Small intestine (tissue), 7 donors: ENCODE data around the gene ARHGAP4. TPM values are rescaled to one million over a fixed set of nuclear protein-coding genes. Genes with fewer than 3 reads are reported as not detected.

ENCODE experiments used
- DNase-seq, 2 donors: peaks; one replicate each; pipeline versions ENCODE4 v3.0.0 to v3.0.0-alpha.2; 2013
- FAIRE-seq: peaks from 2 replicates; lab custom pipeline; 2012; peaks lifted over from hg19 to GRCh38; lab: Jason Lieb, UNC
- H3K27ac ChIP-seq, 3 donors: one replicate each; pipeline ENCODE4 v1.5.1; 2013; ENCODE audit warnings: low read length in 2 of 3, mild to moderate bottlenecking in 2 of 3, control low read depth in 1 of 3, inconsistent platforms in 1 of 3, low read depth in 1 of 3, moderate library complexity in 1 of 3
- H3K27me3 ChIP-seq, 3 donors: one replicate each; pipeline ENCODE4 v1.6.1; 2013; ENCODE audit warnings: low read length in 3 of 3, inconsistent platforms in 1 of 3; ENCODE audit not compliant: control insufficient read depth in 3 of 3, insufficient read depth in 3 of 3
- H3K36me3 ChIP-seq, 3 donors: one replicate each; pipeline ENCODE4 v1.6.1; 2013; ENCODE audit warnings: low read length in 3 of 3, inconsistent platforms in 1 of 3, low read depth in 1 of 3, mild to moderate bottlenecking in 1 of 3, moderate library complexity in 1 of 3; ENCODE audit not compliant: control insufficient read depth in 3 of 3, insufficient read depth in 2 of 3
- H3K4me1 ChIP-seq, 3 donors: one replicate each; pipeline ENCODE4 v1.6.1; 2013; ENCODE audit warnings: low read length in 2 of 3, inconsistent platforms in 1 of 3, low read depth in 1 of 3, mild to moderate bottlenecking in 1 of 3, moderate library complexity in 1 of 3; ENCODE audit not compliant: control insufficient read depth in 3 of 3, insufficient read depth in 2 of 3
- H3K4me3 ChIP-seq, 3 donors: one replicate each; pipeline ENCODE4 v1.5.1; 2013; ENCODE audit warnings: low read length in 3 of 3, control low read depth in 1 of 3, inconsistent platforms in 1 of 3, low read depth in 1 of 3, mild to moderate bottlenecking in 1 of 3, moderate library complexity in 1 of 3
- H3K9me3 ChIP-seq, 2 donors: one replicate each; pipeline ENCODE4 v1.6.1; 2013; ENCODE audit warnings: low read depth in 1 of 2, low read length in 1 of 2; ENCODE audit not compliant: control insufficient read depth in 2 of 2, insufficient read depth in 1 of 2
- WGBS, 3 donors: extraction: QIAGEN DNeasy Blood & Tissue Kit; methylation state at CpG; one replicate each; pipeline ENCODE4 v1.1.7; 2013; 5-methylcytosine and 5-hydroxymethylcytosine counted together
- polyA plus RNA-seq, 4 donors: library from polyadenylated mRNA; stranded (reverse) in 3 of 4; unstranded in 1 of 4; fragments of 200-250 nt in 3 of 4; fragments of 120-200 nt in 1 of 4; gene quantifications; one replicate each; pipeline versions ENCODE4 v1.2.1 to v1.2.3, GENCODE V29; 2013
- donor health status: healthy with polysubstance abuse.
- donor health status: control.
- donor health status: control.
- donor health status: Bipolar disorder and iron deficiency.
- donor health status: healthy.

The ARHGAP4 gene
- polyA plus RNA-seq, 4 donors, result 29.8 to 63.0 (median 49.0) TPM

- no peak overlapping the region for H3K27ac ChIP-seq
These were observed 54.6 kb downstream of the ARHGAP4 start for GRCh38 chrX:153871451-153871850.

GRCh38 chrX:153870791-153871360 lies 55.2 kb downstream of the ARHGAP4 start:
- 45 to 66% (median 58%) methylated on average over 21 of the region's 21 CpGs for WGBS, 3 donors
- Histone ChIP-seq H3K4me3 (no peak overlapping the region), H3K36me3 (no peaks in the 10 kb centered on the region), H3K27ac (no peak overlapping the region), H3K27me3 (peaks cover 0 to 4% (median 0%) of the 10 kb centered on the region in 3 donors), H3K4me1 (no peaks in the 10 kb centered on the region), H3K9me3 (no peaks in the 10 kb centered on the region)
- FAIRE-seq (no peak), DNase-seq (no peak)

More at GRCh38 chrX:153871451-153871850, 54.6 kb downstream of the ARHGAP4 start:
- H3K4me1 ChIP-seq, result no peaks in the 10 kb centered on the region
- no peak for FAIRE-seq
- H3K4me3 ChIP-seq, result no peak overlapping the region
- no peaks in the 10 kb centered on the region for H3K9me3 ChIP-seq
- no peak for DNase-seq
- peaks cover 0 to 4% (median 0%) of the 10 kb centered on the region in 3 donors for H3K27me3 ChIP-seq
- no peaks in the 10 kb centered on the region for H3K36me3 ChIP-seq
- 18 to 20% (median 19%) methylated on average over 6 of the region's 6 CpGs for WGBS, 3 donors

GRCh38 chrX:153870288-153870690 lies 55.8 kb downstream of the ARHGAP4 start:
- H3K27me3 ChIP-seq, result peaks cover 0 to 4% (median 0%) of the 10 kb centered on the region in 3 donors
- DNase-seq (no peak), FAIRE-seq (no peak)
- H3K4me3 ChIP-seq, result no peak overlapping the region
- no peaks in the 10 kb centered on the region for H3K36me3 ChIP-seq
- 42 to 76% (median 74%) methylated on average over 6 to 11 of the region's 11 CpGs for WGBS, 3 donors
- H3K4me1 ChIP-seq, result no peaks in the 10 kb centered on the region
- no peaks in the 10 kb centered on the region for H3K9me3 ChIP-seq
- no peak overlapping the region for H3K27ac ChIP-seq

GRCh38 chrX:153869473-153870287 lies 56.4 kb downstream of the ARHGAP4 start:
- 64 to 89% (median 81%) methylated on average over 9 to 30 of the region's 31 CpGs for WGBS, 3 donors
- FAIRE-seq (no peak), DNase-seq (no peak)

GRCh38 chrX:153868576-153869472 lies 57.2 kb downstream of the ARHGAP4 start:
- 82 to 88% (median 83%) methylated on average over 12 to 26 of the region's 26 CpGs for WGBS, 3 donors
- Histone ChIP-seq H3K27me3 (peaks cover 0 to 3% (median 0%) of the 10 kb centered on the region in 3 donors), H3K27ac (no peak overlapping the region), H3K4me1 (no peaks in the 10 kb centered on the region), H3K9me3 (no peaks in the 10 kb centered on the region), H3K4me3 (no peak overlapping the region), H3K36me3 (no peaks in the 10 kb centered on the region)
- DNase-seq (no peak), FAIRE-seq (no peak)

More at GRCh38 chrX:153869473-153870287, 56.4 kb downstream of the ARHGAP4 start:
- no peaks in the 10 kb centered on the region for H3K36me3 ChIP-seq
- H3K27me3 ChIP-seq, result peaks cover 0 to 4% (median 0%) of the 10 kb centered on the region in 3 donors
- H3K4me1 ChIP-seq, result no peaks in the 10 kb centered on the region
- H3K4me3 ChIP-seq, result no peak overlapping the region
- no peak overlapping the region for H3K27ac ChIP-seq
- H3K9me3 ChIP-seq, result no peaks in the 10 kb centered on the region

- 77 to 91% (median 87%) methylated on average over 4 to 13 of the region's 13 CpGs for WGBS, 3 donors
- no peak overlapping the region for H3K4me3 ChIP-seq
- no peaks in the 10 kb centered on the region for H3K9me3 ChIP-seq
- H3K36me3 ChIP-seq, result no peaks in the 10 kb centered on the region
- FAIRE-seq, result no peak
- H3K27me3 ChIP-seq, result peaks cover 0 to 8% (median 0%) of the 10 kb centered on the region in 3 donors
- no peak for DNase-seq
- H3K27ac ChIP-seq, result no peak overlapping the region
- H3K4me1 ChIP-seq, result no peaks in the 10 kb centered on the region
These were observed 58.4 kb downstream of the ARHGAP4 start for GRCh38 chrX:153867671-153868070.

- Histone ChIP-seq H3K9me3 (no peaks in the 10 kb centered on the region), H3K36me3 (no peaks in the 10 kb centered on the region), H3K27me3 (peaks cover 0 to 11% (median 0%) of the 10 kb centered on the region in 3 donors), H3K4me1 (no peaks in the 10 kb centered on the region), H3K27ac (no peak overlapping the region), H3K4me3 (no peak overlapping the region)
- DNase-seq (no peak), FAIRE-seq (no peak)
- 72 to 78% (median 76%) methylated on average over 9 of the region's 9 CpGs for WGBS, 3 donors
These were observed 58.9 kb downstream of the ARHGAP4 start for GRCh38 chrX:153867139-153867538.
